Vagina (tissue), 2 donors: ENCODE results near the gene SCMH1.

Experiments
- POLR2A ChIP-seq, 2 donors: fragments of 450-650 bp; IDR thresholded peaks; one replicate each; pipeline ENCODE4 v1.6.1; 2017; ENCODE audit warnings: antibody characterized with exemption in 2 of 2, mild to moderate bottlenecking in 2 of 2, moderate library complexity in 2 of 2
- POLR2AphosphoS5 ChIP-seq, 2 donors: sonication (generic); formaldehyde crosslinking; IDR thresholded peaks; one replicate each; pipeline ENCODE4 v1.9.0; 2017; ENCODE audit warnings: antibody characterized with exemption in 2 of 2, mild to moderate bottlenecking in 2 of 2, low read depth in 1 of 2; ENCODE audit not compliant: insufficient read depth in 1 of 2
- TF ChIP-seq, protein P1 (sequence below), 3 experiments: fragments of 450-650 bp in 2 of 3; fragments of 200-600 bp in 1 of 3; sonication (generic) in 1 of 3; IDR thresholded peaks; one replicate each; pipeline ENCODE4 v1.5.1; 2017 to 2019; ENCODE audit warnings: antibody characterized with exemption in 3 of 3, mild to moderate bottlenecking in 2 of 3, moderate library complexity in 2 of 3

DNA sequence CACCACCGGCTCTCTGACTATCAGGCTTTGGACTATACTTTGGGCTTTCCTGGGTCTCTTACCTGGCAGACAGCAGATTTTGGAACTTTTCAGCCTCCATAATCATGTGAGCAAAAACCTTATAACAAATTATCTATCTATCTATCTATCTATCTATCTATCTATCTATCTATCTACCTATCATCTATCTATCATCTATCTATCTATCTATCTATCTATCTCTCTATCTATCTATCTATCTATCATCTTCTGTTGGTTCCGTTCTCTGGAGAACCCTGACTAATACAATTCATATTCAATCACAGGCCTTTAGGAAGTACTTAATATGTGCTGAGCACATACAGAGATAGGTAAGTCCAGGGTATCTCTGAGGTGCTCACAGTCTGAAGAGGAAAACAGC, 18.7 kb upstream of the SCMH1 start:
- TF ChIP-seq, protein P1, sequence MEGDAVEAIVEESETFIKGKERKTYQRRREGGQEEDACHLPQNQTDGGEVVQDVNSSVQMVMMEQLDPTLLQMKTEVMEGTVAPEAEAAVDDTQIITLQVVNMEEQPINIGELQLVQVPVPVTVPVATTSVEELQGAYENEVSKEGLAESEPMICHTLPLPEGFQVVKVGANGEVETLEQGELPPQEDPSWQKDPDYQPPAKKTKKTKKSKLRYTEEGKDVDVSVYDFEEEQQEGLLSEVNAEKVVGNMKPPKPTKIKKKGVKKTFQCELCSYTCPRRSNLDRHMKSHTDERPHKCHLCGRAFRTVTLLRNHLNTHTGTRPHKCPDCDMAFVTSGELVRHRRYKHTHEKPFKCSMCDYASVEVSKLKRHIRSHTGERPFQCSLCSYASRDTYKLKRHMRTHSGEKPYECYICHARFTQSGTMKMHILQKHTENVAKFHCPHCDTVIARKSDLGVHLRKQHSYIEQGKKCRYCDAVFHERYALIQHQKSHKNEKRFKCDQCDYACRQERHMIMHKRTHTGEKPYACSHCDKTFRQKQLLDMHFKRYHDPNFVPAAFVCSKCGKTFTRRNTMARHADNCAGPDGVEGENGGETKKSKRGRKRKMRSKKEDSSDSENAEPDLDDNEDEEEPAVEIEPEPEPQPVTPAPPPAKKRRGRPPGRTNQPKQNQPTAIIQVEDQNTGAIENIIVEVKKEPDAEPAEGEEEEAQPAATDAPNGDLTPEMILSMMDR (IDR thresholded peaks at IDR 0.05) = no peak
- TF ChIP-seq POLR2A (IDR thresholded peaks at IDR 0.05) = no peak
- no peak for TF ChIP-seq POLR2AphosphoS5 (IDR thresholded peaks at IDR 0.05; ENCODE audit: insufficient read depth in 1 of 2, low read depth in 1 of 2)
